ENCODE data around the gene FOXN1. TPM values are rescaled to one million over a fixed set of nuclear protein-coding genes. Genes with fewer than 3 reads are reported as not detected.

The FOXN1 gene
- total and polyA plus RNA-seq, 2 of the 13 experiments (the other 11 are each of a cell fraction or from before 2014, with no cell fraction given), result 0.01 TPM; not detected in 1

DNA sequence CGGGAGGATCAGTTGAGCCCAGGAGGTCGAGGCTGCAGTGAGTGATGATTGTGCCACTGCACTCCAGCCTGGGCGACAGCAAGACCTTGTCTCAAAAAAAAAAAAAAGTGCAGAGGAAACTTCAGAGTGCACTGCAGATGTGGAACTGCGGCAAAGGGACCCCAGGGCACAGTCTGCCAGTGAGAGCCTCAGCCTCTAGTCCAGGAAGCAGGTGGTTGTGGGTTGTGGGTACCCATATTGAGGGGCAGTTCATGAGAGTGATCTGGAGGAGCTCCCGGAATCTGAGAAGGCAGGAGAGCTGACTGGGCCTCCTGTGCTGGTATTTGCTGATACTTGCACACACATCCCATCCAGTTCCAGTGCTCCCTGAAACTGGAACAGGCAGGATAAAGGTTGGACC lies 13.1 kb downstream of the FOXN1 start:
- no peaks in the 10 kb centered on the region for H4K20me1 ChIP-seq (ENCODE audit: insufficient read depth, low read length)

More for the DNA sequence above, 13.1 kb downstream of the FOXN1 start:
- no peaks in the 10 kb centered on the region for H3K79me2 ChIP-seq (ENCODE audit: insufficient read depth, low read length)
- H2AFZ ChIP-seq (ENCODE audit: low read length), result no peak overlapping the region
- WGBS (ENCODE audit: low lambda C conversion rate), result 17% methylated on average over 4 of the region's 5 CpGs
- peaks cover 5% of the 10 kb centered on the region; the same call in 1 of the 2 replicates for H3K4me1 ChIP-seq (ENCODE audit: insufficient read depth, low read length)
- CTCF ChIA-PET (ENCODE audit: low intra/inter-chr PET ratio, low total read pairs), result no interaction called here
- POLR2A ChIA-PET, result no interaction called here
- DNase-seq (ENCODE audit: low spot score) (no peak), ATAC-seq (no peak), FAIRE-seq (no peak)
- TF ChIP-seq SMAD1 (CRISPR knock-in tag; IDR thresholded peaks at IDR 0.05; ENCODE audit: borderline replicate concordance, low read depth), result no peak
- no peak for TF ChIP-seq ZNF562 (CRISPR knock-in tag; IDR thresholded peaks at IDR 0.05; ENCODE audit: borderline replicate concordance)
- TF ChIP-seq, protein P1, sequence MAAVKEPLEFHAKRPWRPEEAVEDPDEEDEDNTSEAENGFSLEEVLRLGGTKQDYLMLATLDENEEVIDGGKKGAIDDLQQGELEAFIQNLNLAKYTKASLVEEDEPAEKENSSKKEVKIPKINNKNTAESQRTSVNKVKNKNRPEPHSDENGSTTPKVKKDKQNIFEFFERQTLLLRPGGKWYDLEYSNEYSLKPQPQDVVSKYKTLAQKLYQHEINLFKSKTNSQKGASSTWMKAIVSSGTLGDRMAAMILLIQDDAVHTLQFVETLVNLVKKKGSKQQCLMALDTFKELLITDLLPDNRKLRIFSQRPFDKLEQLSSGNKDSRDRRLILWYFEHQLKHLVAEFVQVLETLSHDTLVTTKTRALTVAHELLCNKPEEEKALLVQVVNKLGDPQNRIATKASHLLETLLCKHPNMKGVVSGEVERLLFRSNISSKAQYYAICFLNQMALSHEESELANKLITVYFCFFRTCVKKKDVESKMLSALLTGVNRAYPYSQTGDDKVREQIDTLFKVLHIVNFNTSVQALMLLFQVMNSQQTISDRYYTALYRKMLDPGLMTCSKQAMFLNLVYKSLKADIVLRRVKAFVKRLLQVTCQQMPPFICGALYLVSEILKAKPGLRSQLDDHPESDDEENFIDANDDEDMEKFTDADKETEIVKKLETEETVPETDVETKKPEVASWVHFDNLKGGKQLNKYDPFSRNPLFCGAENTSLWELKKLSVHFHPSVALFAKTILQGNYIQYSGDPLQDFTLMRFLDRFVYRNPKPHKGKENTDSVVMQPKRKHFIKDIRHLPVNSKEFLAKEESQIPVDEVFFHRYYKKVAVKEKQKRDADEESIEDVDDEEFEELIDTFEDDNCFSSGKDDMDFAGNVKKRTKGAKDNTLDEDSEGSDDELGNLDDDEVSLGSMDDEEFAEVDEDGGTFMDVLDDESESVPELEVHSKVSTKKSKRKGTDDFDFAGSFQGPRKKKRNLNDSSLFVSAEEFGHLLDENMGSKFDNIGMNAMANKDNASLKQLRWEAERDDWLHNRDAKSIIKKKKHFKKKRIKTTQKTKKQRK (IDR thresholded peaks at IDR 0.05; ENCODE audit: low read length), result no peak
- TF ChIP-seq CENPBD1 (CRISPR knock-in tag; IDR thresholded peaks at IDR 0.05; ENCODE audit: borderline replicate concordance, low read depth), result no peak
- no peak for TF ChIP-seq REXO4 (CRISPR knock-in tag; IDR thresholded peaks at IDR 0.05; ENCODE audit: borderline replicate concordance)
- no peak for TF ChIP-seq ZNF672 (CRISPR knock-in tag; IDR thresholded peaks at IDR 0.05)
- TF ChIP-seq ZSCAN20 (CRISPR knock-in tag; IDR thresholded peaks at IDR 0.05; ENCODE audit: borderline replicate concordance), result no peak
- no peak for TF ChIP-seq ZNF253 (CRISPR knock-in tag; IDR thresholded peaks at IDR 0.05; ENCODE audit: borderline replicate concordance)
- no peak for TF ChIP-seq HOXD1 (CRISPR knock-in tag; IDR thresholded peaks at IDR 0.05)
- TF ChIP-seq, protein P2, sequence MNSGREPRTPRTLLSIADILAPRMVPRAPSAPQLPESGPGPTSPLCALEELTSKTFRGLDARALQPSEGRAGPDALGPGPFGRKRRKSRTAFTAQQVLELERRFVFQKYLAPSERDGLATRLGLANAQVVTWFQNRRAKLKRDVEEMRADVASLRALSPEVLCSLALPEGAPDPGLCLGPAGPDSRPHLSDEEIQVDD (CRISPR knock-in tag; IDR thresholded peaks at IDR 0.05; ENCODE audit: borderline replicate concordance), result no peak
- no TSS peak for BruUV-seq (replicated peaks)
- H3K36me3 ChIP-seq (replicated peaks in 1 of 2; ENCODE audit: control insufficient read depth in 1 of 2, insufficient read depth in 2 of 2, low read length in 2 of 2), result no peaks in the 10 kb centered on the region
- no peak overlapping the region for H3K4me3 ChIP-seq (replicated peaks in 1 of 3; ENCODE audit: insufficient read depth in 1 of 3, low read depth in 2 of 3, low read length in 3 of 3)
- in situ Hi-C loops (cut with HindIII; ENCODE audit: extremely low pct_ligation_motif_present, low pct_unique_long_range_greater_than_20kb), result no loop called here
- peaks cover 2 to 38% of the 10 kb centered on the region in 2 experiments; a peak in 4 of 5 replicates for H3K27me3 ChIP-seq (ENCODE audit: control insufficient read depth in 1 of 2, insufficient read depth in 2 of 2, low read length in 2 of 2)
- no peak overlapping the region for H3K4me2 ChIP-seq (ENCODE audit: low read depth, low read length)
- H3K9ac ChIP-seq (ENCODE audit: insufficient read depth, low read depth, low read length), result no peak overlapping the region
- intact Hi-C loops (cut with micrococcal nuclease; ENCODE audit: unreplicated experiment), result no loop called here
- no peaks in the 10 kb centered on the region for H3K9me3 ChIP-seq (ENCODE audit: low read length)
- no peak overlapping the region for H3K27ac ChIP-seq (ENCODE audit: extremely low read length, insufficient read depth, low read length)

Measured in HepG2 (cell line).